Gastrocnemius medialis (tissue), 4 donors: ENCODE measurements around the gene HYAL3.

Experiments
- CTCF ChIP-seq, 5 experiments: fragments of 450-650 bp in 3 of 5; fragments of 200-600 bp in 2 of 5; sonication (generic) in 2 of 5; IDR thresholded peaks in 4 of 5; conservative IDR thresholded peaks in 1 of 5; 1 replicate in 4 of 5; 2 replicates in 1 of 5; pipeline ENCODE4 v1.5.1; 2016 to 2019; ENCODE audit warnings: antibody characterized with exemption in 5 of 5, mild to moderate bottlenecking in 3 of 5, moderate library complexity in 3 of 5
- POLR2A ChIP-seq, 2 donors: fragments of 450-650 bp; IDR thresholded peaks; one replicate each; pipeline ENCODE4 v1.6.1; 2017; ENCODE audit warnings: antibody characterized with exemption in 2 of 2, mild to moderate bottlenecking in 2 of 2, moderate library complexity in 2 of 2

DNA sequence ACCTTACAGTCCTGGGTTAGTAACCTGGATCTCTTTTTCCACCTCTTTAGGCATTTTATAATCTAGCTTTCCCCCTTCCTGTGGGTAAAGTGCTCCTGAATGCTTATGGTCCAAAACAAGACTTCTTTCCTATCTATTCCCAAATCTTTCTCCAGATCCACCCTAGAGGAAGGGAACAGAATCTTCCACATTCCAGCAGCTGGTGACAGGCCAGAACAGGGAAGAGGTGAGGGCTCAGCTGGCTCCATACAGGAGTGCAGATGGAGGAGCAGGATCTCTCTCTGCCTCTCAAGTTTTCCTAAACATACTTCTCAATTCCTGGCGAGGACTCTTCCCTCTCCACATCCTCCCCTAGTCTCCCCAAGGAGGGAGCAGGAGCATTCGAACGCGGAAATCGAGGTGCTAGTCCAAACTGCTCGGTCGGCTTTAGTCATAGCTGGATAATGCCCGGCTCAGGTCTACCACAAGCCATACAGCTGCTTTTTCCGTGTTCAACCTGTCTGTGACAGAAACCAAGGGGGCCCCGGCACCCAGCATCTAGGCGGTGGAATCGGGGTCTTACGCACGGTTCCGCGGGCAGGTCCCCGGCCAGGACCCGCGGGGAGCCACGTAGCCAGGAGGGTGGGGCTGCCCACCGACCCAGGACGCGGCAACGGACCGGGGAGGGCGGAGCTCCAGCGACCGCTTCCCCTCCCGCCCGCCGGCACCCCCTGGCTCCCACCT is 37.4 kb upstream of the HYAL3 start:
- no peak for TF ChIP-seq CTCF (IDR thresholded peaks at IDR 0.05 in 4 of 5, conservative IDR thresholded peaks at IDR 0.05 in 1 of 5)
- TF ChIP-seq POLR2A (IDR thresholded peaks at IDR 0.05): no peak
